Breast epithelium (tissue), 3 donors: ENCODE measurements around the gene KLHL17.

ENCODE experiments used
- POLR2A ChIP-seq: fragments of 450-650 bp; IDR thresholded peaks from one replicate; pipeline ENCODE4 v1.6.1; 2016; ENCODE audit warnings: antibody characterized with exemption, mild to moderate bottlenecking, moderate library complexity
- TF ChIP-seq, protein P1 (sequence below), 3 donors: fragments of 450-650 bp; IDR thresholded peaks; one replicate each; pipeline ENCODE4 v1.5.1; 2016 to 2017; ENCODE audit warnings: antibody characterized with exemption in 3 of 3, mild to moderate bottlenecking in 3 of 3, moderate library complexity in 3 of 3

DNA sequence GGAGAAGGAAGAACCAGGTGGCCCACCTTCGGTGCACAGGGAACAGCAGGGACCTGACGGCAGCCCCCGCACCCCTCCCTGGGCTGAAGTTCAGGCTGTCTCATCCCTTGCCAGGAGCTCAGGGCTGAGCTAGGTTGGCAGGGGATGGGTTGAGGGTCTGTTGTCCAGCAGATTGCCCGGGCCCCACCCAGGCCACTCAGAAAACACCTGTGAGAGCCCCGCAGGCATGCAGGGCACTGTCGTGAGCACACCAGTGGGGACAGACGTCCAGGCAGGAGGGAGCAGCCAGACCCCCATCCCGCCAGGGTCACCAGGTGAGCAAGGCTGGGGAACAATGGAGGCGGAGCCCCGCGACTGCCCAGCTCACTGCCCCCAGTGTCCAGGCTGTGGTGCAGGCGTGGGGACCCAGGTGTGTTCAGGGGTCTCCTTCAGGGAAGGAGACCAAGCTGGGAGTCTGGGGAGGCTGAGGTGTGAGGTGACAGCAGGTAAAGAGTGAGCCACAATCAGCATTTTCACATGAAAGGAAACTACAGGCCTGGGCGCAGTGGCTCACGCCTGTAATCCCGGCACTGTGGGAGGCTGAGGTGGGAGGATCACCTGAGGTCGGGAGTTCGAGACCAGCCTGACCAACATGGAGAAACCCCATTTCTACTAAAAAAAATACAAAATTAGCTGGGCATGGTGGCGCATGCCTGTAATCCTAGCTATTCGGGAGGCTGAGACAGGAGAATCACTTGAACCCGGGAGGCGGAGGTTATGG is 46.1 kb upstream of the KLHL17 start:
- TF ChIP-seq, protein P1, sequence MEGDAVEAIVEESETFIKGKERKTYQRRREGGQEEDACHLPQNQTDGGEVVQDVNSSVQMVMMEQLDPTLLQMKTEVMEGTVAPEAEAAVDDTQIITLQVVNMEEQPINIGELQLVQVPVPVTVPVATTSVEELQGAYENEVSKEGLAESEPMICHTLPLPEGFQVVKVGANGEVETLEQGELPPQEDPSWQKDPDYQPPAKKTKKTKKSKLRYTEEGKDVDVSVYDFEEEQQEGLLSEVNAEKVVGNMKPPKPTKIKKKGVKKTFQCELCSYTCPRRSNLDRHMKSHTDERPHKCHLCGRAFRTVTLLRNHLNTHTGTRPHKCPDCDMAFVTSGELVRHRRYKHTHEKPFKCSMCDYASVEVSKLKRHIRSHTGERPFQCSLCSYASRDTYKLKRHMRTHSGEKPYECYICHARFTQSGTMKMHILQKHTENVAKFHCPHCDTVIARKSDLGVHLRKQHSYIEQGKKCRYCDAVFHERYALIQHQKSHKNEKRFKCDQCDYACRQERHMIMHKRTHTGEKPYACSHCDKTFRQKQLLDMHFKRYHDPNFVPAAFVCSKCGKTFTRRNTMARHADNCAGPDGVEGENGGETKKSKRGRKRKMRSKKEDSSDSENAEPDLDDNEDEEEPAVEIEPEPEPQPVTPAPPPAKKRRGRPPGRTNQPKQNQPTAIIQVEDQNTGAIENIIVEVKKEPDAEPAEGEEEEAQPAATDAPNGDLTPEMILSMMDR (IDR thresholded peaks at IDR 0.05), result no peak
- no peak for TF ChIP-seq POLR2A
